ENCODE data around the gene ATP5F1D. TPM values are rescaled to one million over a fixed set of nuclear protein-coding genes. Genes with fewer than 3 reads are reported as not detected.

Gene ATP5F1D
- total and polyA plus RNA-seq, 4 donors = 27.1 to 266 (median 187) TPM

DNA sequence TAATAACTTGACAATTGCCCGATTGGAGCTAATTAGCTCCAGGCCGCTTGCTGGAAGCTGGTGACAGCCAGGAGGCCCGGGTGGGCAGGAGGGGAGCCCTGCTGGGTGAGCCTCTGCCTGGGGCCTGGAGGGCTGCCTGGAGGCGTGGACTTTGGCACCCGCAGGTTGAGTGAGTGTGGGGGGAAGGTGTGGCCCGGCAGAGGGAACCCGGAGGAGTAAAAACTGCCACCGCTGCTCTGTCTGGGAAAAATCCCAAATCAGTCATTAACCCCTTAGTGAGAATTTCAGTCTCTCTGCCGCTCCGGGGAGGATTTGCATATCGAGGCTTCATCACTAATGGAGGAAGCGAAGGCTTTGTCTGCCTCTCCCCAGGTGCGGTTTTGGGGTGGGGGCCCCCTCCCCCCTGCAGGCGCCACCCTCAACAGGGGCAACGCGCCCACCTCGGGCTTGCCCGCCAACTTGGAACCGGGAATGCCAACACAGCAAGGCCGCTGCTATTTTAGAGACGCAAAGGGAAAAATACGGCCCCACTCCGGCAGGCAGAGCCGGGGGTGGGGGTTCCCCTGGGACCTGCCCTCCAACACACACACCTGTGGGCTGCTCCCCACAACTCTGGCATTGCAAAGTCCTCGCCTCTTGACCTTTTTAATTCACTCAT lies 50.3 kb downstream of the ATP5F1D start:
- Histone ChIP-seq H3K27me3 (ENCODE audit: control insufficient read depth in 3 of 3, insufficient read depth in 3 of 3, low read length in 2 of 3) (peaks cover 0 to 10% (median 6%) of the 10 kb centered on the region in 3 donors), H3K9me3 (ENCODE audit: control insufficient read depth in 4 of 4, insufficient read depth in 3 of 4, low read length in 3 of 4) (peaks cover 0 to 1% (median 0%) of the 10 kb centered on the region in 4 donors), H3K9ac (ENCODE audit: insufficient read depth in 1 of 2, low read length in 2 of 2) (no peak overlapping the region), H3K4me3 (no peak overlapping the region), H3K27ac (ENCODE audit: low read depth in 1 of 2, low read length in 1 of 2) (no peak overlapping the region), H3K4me1 (ENCODE audit: control insufficient read depth in 5 of 5, insufficient read depth in 5 of 5, low read length in 5 of 5) (peaks cover 0 to 10% (median 0%) of the 10 kb centered on the region in 5 donors), H3K36me3 (ENCODE audit: control insufficient read depth in 4 of 4, insufficient read depth in 4 of 4, low read length in 4 of 4) (no peaks in the 10 kb centered on the region)
- DNase-seq = no peak
- 66 to 77% methylated on average over 25 of the region's 25 CpGs for WGBS, 2 donors
- TF ChIP-seq CTCF (IDR thresholded peaks at IDR 0.05; ENCODE audit: control extremely low read depth, extremely low read depth) = no peak
- ATAC-seq (ENCODE audit: insufficient read depth, low FRiP score) = no peak

DNA sequence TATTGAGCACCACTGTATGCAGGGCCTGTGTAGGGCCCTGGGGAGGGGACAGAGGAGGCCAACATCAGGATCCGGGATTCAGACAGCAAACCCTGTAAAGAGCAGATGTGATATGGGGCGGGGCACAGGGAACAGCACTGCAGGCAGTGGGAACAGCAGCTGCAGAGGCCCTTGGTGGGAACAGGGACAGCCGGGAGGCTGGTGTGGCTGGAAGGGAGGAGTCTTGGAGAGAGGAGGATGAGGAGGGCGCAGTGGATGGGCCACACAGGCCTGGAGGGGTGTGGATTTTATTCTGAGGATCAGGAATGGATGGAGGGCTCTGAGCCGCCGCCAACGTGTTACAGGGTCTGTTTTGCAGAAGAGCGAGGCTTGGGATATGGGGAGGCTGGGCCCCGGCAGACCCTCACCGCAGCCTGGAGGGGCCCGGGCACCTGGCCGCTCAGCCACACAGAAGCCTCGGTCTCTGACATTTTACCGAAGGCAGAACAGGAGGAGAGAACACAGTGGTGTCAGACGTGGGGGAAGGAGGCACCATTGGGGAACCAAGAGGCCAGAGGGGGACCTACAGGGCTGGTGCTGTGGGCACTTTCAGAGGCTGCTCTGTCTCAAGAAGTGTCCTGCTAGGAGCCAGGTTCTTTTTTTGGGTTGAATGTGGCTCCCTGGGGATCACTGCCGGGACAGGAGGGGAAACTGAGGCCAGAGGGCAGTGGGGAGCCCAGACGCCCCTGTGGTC lies 51.0 kb downstream of the ATP5F1D start:
- 85 to 90% methylated on average over 17 of the region's 17 CpGs for whole genome bisulfite sequencing, 2 donors
- H3K4me1 ChIP-seq (ENCODE audit: control insufficient read depth in 5 of 5, insufficient read depth in 5 of 5, low read length in 5 of 5) = peaks cover 0 to 10% (median 0%) of the 10 kb centered on the region in 5 donors
- peaks cover 0 to 8% (median 6%) of the 10 kb centered on the region in 3 donors for H3K27me3 ChIP-seq (ENCODE audit: control insufficient read depth in 3 of 3, insufficient read depth in 3 of 3, low read length in 2 of 3)
- no peaks in the 10 kb centered on the region for H3K9me3 ChIP-seq (ENCODE audit: control insufficient read depth in 4 of 4, insufficient read depth in 3 of 4, low read length in 3 of 4)
- no peaks in the 10 kb centered on the region for H3K36me3 ChIP-seq (ENCODE audit: control insufficient read depth in 4 of 4, insufficient read depth in 4 of 4, low read length in 4 of 4)
- DNase-seq = no peak
- H3K4me3 ChIP-seq = no peak overlapping the region
- H3K27ac ChIP-seq (ENCODE audit: low read depth in 1 of 2, low read length in 1 of 2) = no peak overlapping the region
- no peak for ATAC-seq (ENCODE audit: insufficient read depth, low FRiP score)
- H3K9ac ChIP-seq (ENCODE audit: insufficient read depth in 1 of 2, low read length in 2 of 2) = no peak overlapping the region
- no peak for TF ChIP-seq CTCF (IDR thresholded peaks at IDR 0.05; ENCODE audit: control extremely low read depth, extremely low read depth)

DNA sequence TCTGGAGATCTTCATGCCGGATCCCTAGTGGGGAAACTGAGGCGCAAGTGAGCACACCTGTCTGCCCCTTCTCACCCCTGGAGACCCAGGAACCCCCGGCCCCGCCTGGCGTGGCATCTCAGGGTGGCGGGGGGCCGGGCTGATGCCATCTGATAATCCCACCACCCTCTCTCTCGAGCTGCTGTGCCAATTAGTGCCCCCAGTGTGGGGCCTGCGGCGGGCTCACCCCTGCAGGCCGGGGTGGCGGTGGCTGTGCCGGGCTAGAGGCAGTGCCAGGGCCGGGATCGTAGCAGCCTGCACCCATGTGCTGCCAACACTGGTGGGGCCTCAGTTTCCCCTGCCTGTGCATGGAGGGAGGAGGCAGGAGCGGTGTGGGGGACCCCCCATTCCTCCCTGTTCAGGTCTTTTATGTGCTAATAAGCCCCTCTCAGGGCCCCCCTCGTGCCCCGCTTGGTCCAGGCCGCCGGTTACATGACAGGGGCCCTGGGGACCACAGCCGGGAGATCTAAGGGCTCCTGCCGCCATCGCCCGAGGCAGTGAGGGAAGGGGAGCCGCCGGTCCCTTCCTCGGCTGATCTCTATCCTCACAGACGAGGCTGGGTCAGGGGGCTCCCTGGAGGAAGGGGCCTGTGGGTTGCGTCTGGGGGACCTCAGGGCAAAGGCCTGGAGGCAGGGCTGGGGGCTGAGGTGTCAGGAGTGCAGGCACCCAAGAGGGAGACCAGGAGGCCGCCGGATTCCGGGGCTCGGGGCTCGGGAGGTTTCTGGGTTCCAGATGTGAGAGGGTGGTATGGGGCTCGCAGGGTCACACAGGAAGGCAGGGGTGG lies 52.4 kb downstream of the ATP5F1D start:
- peaks cover 0 to 6% (median 0%) of the 10 kb centered on the region in 5 donors for H3K4me1 ChIP-seq (ENCODE audit: control insufficient read depth in 5 of 5, insufficient read depth in 5 of 5, low read length in 5 of 5)
- DNase-seq = no peak
- ATAC-seq (ENCODE audit: insufficient read depth, low FRiP score) = no peak

More for the DNA sequence above, 52.4 kb downstream of the ATP5F1D start:
- H3K36me3 ChIP-seq (ENCODE audit: control insufficient read depth in 4 of 4, insufficient read depth in 4 of 4, low read length in 4 of 4) = no peaks in the 10 kb centered on the region
- no peak overlapping the region for H3K4me3 ChIP-seq
- H3K9ac ChIP-seq (ENCODE audit: insufficient read depth in 1 of 2, low read length in 2 of 2) = no peak overlapping the region
- no peaks in the 10 kb centered on the region for H3K9me3 ChIP-seq (ENCODE audit: control insufficient read depth in 4 of 4, insufficient read depth in 3 of 4, low read length in 3 of 4)
- peaks cover 0 to 6% (median 5%) of the 10 kb centered on the region in 3 donors for H3K27me3 ChIP-seq (ENCODE audit: control insufficient read depth in 3 of 3, insufficient read depth in 3 of 3, low read length in 2 of 3)
- WGBS, 2 donors = 76 to 83% methylated on average over 35 of the region's 35 CpGs
- no peak overlapping the region for H3K27ac ChIP-seq (ENCODE audit: low read depth in 1 of 2, low read length in 1 of 2)
- TF ChIP-seq CTCF (IDR thresholded peaks at IDR 0.05; ENCODE audit: control extremely low read depth, extremely low read depth) = no peak

Other genes starting within 250 kb of the ATP5F1D start
- gene GRIN3B, start 241.3 kb upstream of the ATP5F1D start, total RNA-seq = 10 to 100 TPM in 1 of 2 donors, 1 to 10 TPM in 1; 2.6 to 11.6 TPM
- 1 to 10 TPM; 1.3 to 2.3 TPM for gene GRIN3B, start 241.3 kb upstream of the ATP5F1D start, polyA plus RNA-seq
- 100 to 1,000 TPM in 1 of 2 donors, 10 to 100 TPM in 1; 61.1 to 195 TPM for gene TMEM259, start 220.6 kb upstream of the ATP5F1D start, total RNA-seq
- gene TMEM259, start 220.6 kb upstream of the ATP5F1D start, polyA plus RNA-seq = 100 to 1,000 TPM; 194 to 262 TPM
- not detected for gene RNU6-2, start 220.2 kb upstream of the ATP5F1D start, total RNA-seq
- gene RNU6-2, start 220.2 kb upstream of the ATP5F1D start, polyA plus RNA-seq = not detected
- 100 to 1,000 TPM; 161 to 236 TPM for gene CNN2, start 215.1 kb upstream of the ATP5F1D start, total RNA-seq
- 100 to 1,000 TPM; 162 to 198 TPM for gene CNN2, start 215.1 kb upstream of the ATP5F1D start, polyA plus RNA-seq
- gene ABCA7, start 201.6 kb upstream of the ATP5F1D start, total RNA-seq = 10 to 100 TPM; 20.1 to 50.0 TPM
- gene ABCA7, start 201.6 kb upstream of the ATP5F1D start, polyA plus RNA-seq = 10 to 100 TPM; 33.5 to 54.4 TPM
- 10 to 100 TPM; 23.8 to 86.4 TPM for gene ARHGAP45, start 174.6 kb upstream of the ATP5F1D start, total RNA-seq
- gene ARHGAP45, start 174.6 kb upstream of the ATP5F1D start, polyA plus RNA-seq = 100 to 1,000 TPM in 1 of 2 donors, 10 to 100 TPM in 1; 75.4 to 117 TPM
- 100 to 1,000 TPM in 1 of 2 donors, 10 to 100 TPM in 1; 78.4 to 188 TPM for gene POLR2E, start 146.4 kb upstream of the ATP5F1D start, total RNA-seq
- gene POLR2E, start 146.4 kb upstream of the ATP5F1D start, polyA plus RNA-seq = 100 to 1,000 TPM; 120 to 196 TPM
- 100 to 1,000 TPM in 1 of 2 donors, 10 to 100 TPM in 1; 91.6 to 365 TPM for gene GPX4, start 137.8 kb upstream of the ATP5F1D start, total RNA-seq
- gene GPX4, start 137.8 kb upstream of the ATP5F1D start, polyA plus RNA-seq = 1,000 to 10,000 TPM in 1 of 2 donors, 100 to 1,000 TPM in 1; 566 to 1,031 TPM
- gene SBNO2, start 67.5 kb upstream of the ATP5F1D start, total RNA-seq = 100 to 1,000 TPM in 1 of 2 donors, 10 to 100 TPM in 1; 45.6 to 128 TPM
- gene SBNO2, start 67.5 kb upstream of the ATP5F1D start, polyA plus RNA-seq = 100 to 1,000 TPM in 1 of 2 donors, 10 to 100 TPM in 1; 63.3 to 155 TPM
- gene STK11, start 36.0 kb upstream of the ATP5F1D start, total RNA-seq = 10 to 100 TPM; 51.0 to 58.3 TPM
- 10 to 100 TPM; 43.1 to 59.8 TPM for gene STK11, start 36.0 kb upstream of the ATP5F1D start, polyA plus RNA-seq
- under 1 TPM; 0.23 to 0.83 TPM for gene CBARP, start 3.7 kb upstream of the ATP5F1D start, total RNA-seq
- under 1 TPM; 0.41 to 0.77 TPM for gene CBARP, start 3.7 kb upstream of the ATP5F1D start, polyA plus RNA-seq
- 100 to 1,000 TPM in 1 of 2 donors, 10 to 100 TPM in 1; 39.7 to 185 TPM for gene MIDN, start 6.8 kb downstream of the ATP5F1D start, total RNA-seq
- 10 to 100 TPM; 49.3 to 68.0 TPM for gene MIDN, start 6.8 kb downstream of the ATP5F1D start, polyA plus RNA-seq
- 100 to 1,000 TPM; 435 to 443 TPM for gene CIRBP, start 27.6 kb downstream of the ATP5F1D start, total RNA-seq
- gene CIRBP, start 27.6 kb downstream of the ATP5F1D start, polyA plus RNA-seq = 100 to 1,000 TPM; 313 to 488 TPM
- 10 to 100 TPM; 17.5 to 66.5 TPM for gene FAM174C, start 33.8 kb downstream of the ATP5F1D start, total RNA-seq
- 10 to 100 TPM; 72.3 to 89.3 TPM for gene FAM174C, start 33.8 kb downstream of the ATP5F1D start, polyA plus RNA-seq
- under 1 TPM in 1 of 2 donors, not detected in 1; 0.37 TPM for gene EFNA2, start 44.1 kb downstream of the ATP5F1D start, total RNA-seq
- gene EFNA2, start 44.1 kb downstream of the ATP5F1D start, polyA plus RNA-seq = not detected
- 100 to 1,000 TPM in 1 of 2 donors, 10 to 100 TPM in 1; 33.4 to 114 TPM for gene NDUFS7, start 142.2 kb downstream of the ATP5F1D start, total RNA-seq
- 100 to 1,000 TPM; 103 to 133 TPM for gene NDUFS7, start 142.2 kb downstream of the ATP5F1D start, polyA plus RNA-seq
- gene GAMT, start 159.8 kb downstream of the ATP5F1D start, total RNA-seq = 1 to 10 TPM; 7.1 to 8.6 TPM
- 1 to 10 TPM; 2.9 to 7.6 TPM for gene GAMT, start 159.8 kb downstream of the ATP5F1D start, polyA plus RNA-seq
- gene DAZAP1, start 165.8 kb downstream of the ATP5F1D start, total RNA-seq = 100 to 1,000 TPM in 1 of 2 donors, 10 to 100 TPM in 1; 61.4 to 125 TPM
- gene DAZAP1, start 165.8 kb downstream of the ATP5F1D start, polyA plus RNA-seq = 10 to 100 TPM; 77.3 to 82.8 TPM
- gene RPS15, start 196.6 kb downstream of the ATP5F1D start, total RNA-seq = 1,000 to 10,000 TPM in 1 of 2 donors, 100 to 1,000 TPM in 1; 574 to 1,157 TPM
- 1,000 to 10,000 TPM; 2,710 to 2,993 TPM for gene RPS15, start 196.6 kb downstream of the ATP5F1D start, polyA plus RNA-seq
- gene APC2, start 208.4 kb downstream of the ATP5F1D start, total RNA-seq = under 1 TPM; 0.15 to 0.37 TPM
- gene APC2, start 208.4 kb downstream of the ATP5F1D start, polyA plus RNA-seq = under 1 TPM; 0.01 to 0.04 TPM
- 10 to 100 TPM; 24.1 to 35.8 TPM for gene C19orf25, start 237.5 kb downstream of the ATP5F1D start, total RNA-seq
- gene C19orf25, start 237.5 kb downstream of the ATP5F1D start, polyA plus RNA-seq = 10 to 100 TPM; 33.3 to 42.6 TPM
- 1 to 10 TPM; 7.1 to 7.9 TPM for gene PCSK4, start 248.6 kb downstream of the ATP5F1D start, total RNA-seq
- 1 to 10 TPM; 2.3 to 3.7 TPM for gene PCSK4, start 248.6 kb downstream of the ATP5F1D start, polyA plus RNA-seq
- gene REEP6, start 249.4 kb downstream of the ATP5F1D start, total RNA-seq = 1 to 10 TPM; 3.0 to 6.8 TPM
- gene REEP6, start 249.4 kb downstream of the ATP5F1D start, polyA plus RNA-seq = 1 to 10 TPM; 2.5 to 7.6 TPM